Natural killer cell (primary cell): Measurements from ENCODE around the gene DCAF5. TPM values are rescaled to one million over a fixed set of nuclear protein-coding genes. Genes with fewer than 3 reads are reported as not detected.
A peak's percentile ranks its signal among the peaks of the same experiment; 100 is the strongest.

ENCODE experiments used
- ATAC-seq, 3 donors: fragments of 150-1000 bp in 2 of 3; fragments of 200-7000 bp in 1 of 3; cut with Tn5 transposase; 1 replicate in 1 of 3; 2 replicates in 2 of 3; pipeline ENCODE4 v1.10.0; 2021; ENCODE audit warnings: mild to moderate bottlenecking in 2 of 3, moderate library complexity in 2 of 3
- DNase-seq, 2 donors: peaks; one replicate each; pipeline versions ENCODE4 v3.0.0 to v3.0.0-alpha.2; 2013 to 2021; ENCODE audit warnings: mixed read lengths in 1 of 2
- H3K27ac ChIP-seq: one replicate; pipeline ENCODE4 v1.5.1; 2013; ENCODE audit warnings: mild to moderate bottlenecking, low read length
- H3K27me3 ChIP-seq: one replicate; pipeline ENCODE4 v1.6.1; 2013; ENCODE audit warnings: low read length; ENCODE audit not compliant: control insufficient read depth, insufficient read depth
- H3K36me3 ChIP-seq: one replicate; pipeline ENCODE4 v1.6.1; 2013; ENCODE audit warnings: low read length; ENCODE audit not compliant: control insufficient read depth, insufficient read depth
- H3K4me1 ChIP-seq: one replicate; pipeline ENCODE4 v1.6.1; 2013; ENCODE audit warnings: low read length; ENCODE audit not compliant: control insufficient read depth, insufficient read depth
- H3K4me3 ChIP-seq: one replicate; pipeline ENCODE4 v1.5.1; 2013; ENCODE audit warnings: low read length
- H3K9me3 ChIP-seq: one replicate; pipeline ENCODE4 v1.6.1; 2013; ENCODE audit warnings: low read length; ENCODE audit not compliant: control insufficient read depth, insufficient read depth
- H3K27ac Mint-ChIP-seq, 2 donors: one replicate each; pipeline ENCODE4 v1.8.0; 2022; ENCODE audit warnings: mild to moderate bottlenecking in 2 of 2, mixed read lengths in 2 of 2, moderate library complexity in 1 of 2
- H3K27me3 Mint-ChIP-seq, 2 donors: one replicate each; pipeline ENCODE4 v1.8.0; 2022; ENCODE audit warnings: low read depth in 2 of 2, mixed read lengths in 2 of 2
- H3K36me3 Mint-ChIP-seq: one replicate; pipeline ENCODE4 v1.8.0; 2022; ENCODE audit warnings: mixed read lengths
- H3K4me1 Mint-ChIP-seq, 2 donors: one replicate each; pipeline ENCODE4 v1.8.0; 2022; ENCODE audit warnings: mixed read lengths in 2 of 2
- H3K4me3 Mint-ChIP-seq: one replicate; pipeline ENCODE4 v1.8.0; 2022; ENCODE audit warnings: mild to moderate bottlenecking, moderate library complexity, mixed read lengths
- H3K9me3 Mint-ChIP-seq, 2 donors: one replicate each; pipeline ENCODE4 v1.8.0; 2022; ENCODE audit warnings: mixed read lengths in 2 of 2
- CTCF ChIP-seq: fragments of 200-600 bp; IDR thresholded peaks from one replicate; pipeline ENCODE4 v1.8.0; 2022; ENCODE audit warnings: antibody characterized with exemption
- WGBS: methylation state at CpG from one replicate; pipeline ENCODE4 v1.1.7; 2013; ENCODE audit warnings: missing lambda C conversion rate; ENCODE audit not compliant: insufficient coverage; 5-methylcytosine and 5-hydroxymethylcytosine counted together
- intact Hi-C: fragments of 100-400 bp; cut with micrococcal nuclease; formaldehyde crosslinking; loops from one replicate; pipeline ENCODE4 v1.14.2; 2022
- total RNA-seq, 4 donors: library from RNA; stranded (reverse); fragments of 120-200 nt in 1 of 4; gene quantifications; one replicate each; pipeline versions ENCODE4 v1.2.3 to v1.2.4, GENCODE V29; 2013 to 2022

Gene DCAF5
- total RNA-seq, 3 donors from 2014 or later (not counting 1 experiment from before 2014, with no cell fraction given), result 92.0 to 112 (median 99.2) TPM

GRCh38 chr14:69153152-69153872, 393 bp upstream of the DCAF5 start:
- no peaks in the 10 kb centered on the region for H3K36me3 Mint-ChIP-seq
- DNase-seq (peak in 1 of 2 donors; percentile 42), ATAC-seq (peak in 1 of 3 donors; percentile 89)
- H3K4me3 Mint-ChIP-seq, result peak overlapping the region; percentile 95
- peaks cover 36 to 37% of the 10 kb centered on the region in 2 donors for H3K4me1 Mint-ChIP-seq
- Histone ChIP-seq H3K4me3 (peak overlapping the region; percentile 95), H3K9me3 (no peaks in the 10 kb centered on the region), H3K27ac (peak overlapping the region; percentile 77), H3K27me3 (no peaks in the 10 kb centered on the region), H3K4me1 (peaks cover 12% of the 10 kb centered on the region), H3K36me3 (peaks cover 12% of the 10 kb centered on the region)
- H3K27me3 Mint-ChIP-seq, result no peaks in the 10 kb centered on the region
- WGBS, result under 1% methylated on average over 71 of the region's 72 CpGs
- intact Hi-C loops, result loop anchor here (2.0 to 5.0 kb wide), 4 partner anchors 21 to 1754 kb away; partner anchors contain the start of genes ERH, PCNX1, SLC39A9 and SUSD6
- H3K27ac Mint-ChIP-seq, result peak overlapping the region; percentile 86 to 94
- TF ChIP-seq CTCF, result no peak
- no peaks in the 10 kb centered on the region for H3K9me3 Mint-ChIP-seq

- Histone ChIP-seq H3K27me3 (no peaks in the 10 kb centered on the region), H3K36me3 (peaks cover 18% of the 10 kb centered on the region), H3K4me3 (peak overlapping the region; percentile 95), H3K27ac (peak overlapping the region; percentile 91), H3K9me3 (no peaks in the 10 kb centered on the region), H3K4me1 (peaks cover 12% of the 10 kb centered on the region)
- no peak for TF ChIP-seq CTCF
- Mint-ChIP-seq H3K4me3 (peak overlapping the region; percentile 94), H3K36me3 (no peaks in the 10 kb centered on the region), H3K4me1 (peaks cover 43 to 44% of the 10 kb centered on the region in 2 donors), H3K27ac (peak overlapping the region; percentile 80 to 94), H3K9me3 (no peaks in the 10 kb centered on the region), H3K27me3 (no peaks in the 10 kb centered on the region)
- WGBS, result under 1% methylated on average over 37 of the region's 38 CpGs
- intact Hi-C loops, result loop anchor here (2.0 to 5.0 kb wide), 4 partner anchors 20 to 1755 kb away; partner anchors contain the start of genes ERH, PCNX1, SLC39A9 and SUSD6
- DNase-seq (peak in 1 of 2 donors; percentile 80), ATAC-seq (peak; percentile 28 to 49 (median 30))
These were observed 578 bp downstream of the DCAF5 start for GRCh38 chr14:69152181-69152901.

- Histone ChIP-seq H3K4me1 (peaks cover 12% of the 10 kb centered on the region), H3K9me3 (no peaks in the 10 kb centered on the region), H3K4me3 (peak overlapping the region; percentile 95), H3K27me3 (no peaks in the 10 kb centered on the region), H3K36me3 (peaks cover 24% of the 10 kb centered on the region), H3K27ac (peak overlapping the region; percentile 91)
- intact Hi-C loops, result loop anchor here (2.0 to 5.0 kb wide), 4 partner anchors 19 to 1756 kb away; partner anchors contain the start of genes ERH, PCNX1, SLC39A9 and SUSD6
- TF ChIP-seq CTCF, result peak; percentile 61
- under 1% methylated on average over 57 of the region's 57 CpGs for WGBS
- no peaks in the 10 kb centered on the region for H3K36me3 Mint-ChIP-seq
- H3K9me3 Mint-ChIP-seq, result no peaks in the 10 kb centered on the region
- H3K27ac Mint-ChIP-seq, result peak overlapping the region; percentile 80 to 94
- H3K4me1 Mint-ChIP-seq, result peaks cover 49 to 50% of the 10 kb centered on the region in 2 donors
- ATAC-seq, result peak; percentile 40 to 60 (median 50)
- H3K4me3 Mint-ChIP-seq, result peak overlapping the region; percentile 94
- DNase-seq, result peak; percentile 75 to 87
- no peaks in the 10 kb centered on the region for H3K27me3 Mint-ChIP-seq
These were observed 1.3 kb downstream of the DCAF5 start for GRCh38 chr14:69151458-69152180.
